K562 (cell line): Measurements from ENCODE around the gene HOXB3. TPM values are rescaled to one million over a fixed set of nuclear protein-coding genes. Genes with fewer than 3 reads are reported as not detected.

Experiments used
- ATAC-seq: fragments of 200-7000 bp; cut with Tn5 transposase; 3 replicates; pipeline ENCODE4 v1.9.1; 2020; ENCODE audit warnings: moderate library complexity
- BruUV-seq: library from RNA; stranded (reverse); fragments of 400-500 nt; replicated peaks from 2 replicates; lab custom pipeline; 2021; lab: Mats Ljungman, UMichigan
- CTCF ChIA-PET: fragments of 300-600 bp; formaldehyde crosslinking; extraction: SDS; loops from one replicate; lab custom pipeline; 2021; ENCODE audit warnings: low intra/inter-chr PET ratio; lab: Yijun Ruan, JAX
- POLR2A ChIA-PET: fragments of 300-600, 350-650 bp; sonication (Branson Sonifier 250); formaldehyde crosslinking; extraction: SDS; loops from one replicate; lab custom pipeline; 2021; ENCODE audit warnings: antibody characterized with exemption, inconsistent platforms; lab: Yijun Ruan, JAX
- DNase-seq, 4 experiments: peaks; one replicate each; pipeline versions ENCODE4 v3.0.0 to v3.0.0-alpha.2; 2011 to 2018; ENCODE audit warnings: low spot score in 3 of 4, mixed read lengths in 3 of 4; ENCODE audit errors: extremely low read depth in 1 of 4
- FAIRE-seq: peaks from 2 replicates; lab custom pipeline; 2011; peaks lifted over from hg19 to GRCh38; lab: Jason Lieb, UNC
- H2AFZ ChIP-seq: 2 replicates; pipeline ENCODE4 v1.6.0; 2011; ENCODE audit warnings: low read depth, low read length, control low read depth, inconsistent platforms
- H3K27ac ChIP-seq: fragments of 200-600 bp; 3 replicates; pipeline ENCODE4 v1.8.0; 2011; ENCODE audit warnings: low read depth, mild to moderate bottlenecking, control low read depth, inconsistent platforms, low read length, moderate library complexity, mixed read lengths; ENCODE audit errors: extremely low read depth
- H3K27me3 ChIP-seq, 2 experiments: fragments of 300-600 bp in 1 of 2; 2 replicates in 1 of 2; 3 replicates in 1 of 2; pipeline versions ENCODE4 v1.6.0 to v1.8.0; 2011; ENCODE audit warnings: inconsistent platforms in 2 of 2, low read length in 2 of 2, mild to moderate bottlenecking in 1 of 2, mixed read lengths in 1 of 2, moderate library complexity in 1 of 2; ENCODE audit not compliant: control insufficient read depth in 2 of 2, insufficient read depth in 2 of 2
- H3K36me3 ChIP-seq: fragments of 300-600 bp; 3 replicates; pipeline ENCODE4 v1.8.0; 2011; ENCODE audit warnings: mild to moderate bottlenecking, low read length, inconsistent platforms; ENCODE audit not compliant: control insufficient read depth, insufficient read depth
- H3K4me1 ChIP-seq, 2 experiments: fragments of 200-600 bp in 1 of 2; replicated peaks in 1 of 2; 2 replicates in 1 of 2; 3 replicates in 1 of 2; pipeline versions ENCODE4 v1.5.1 to v1.8.0; 2011; ENCODE audit warnings: inconsistent platforms in 2 of 2, low read length in 2 of 2, mild to moderate bottlenecking in 1 of 2, mixed read lengths in 1 of 2, moderate library complexity in 1 of 2; ENCODE audit not compliant: control insufficient read depth in 2 of 2, insufficient read depth in 2 of 2
- H3K4me2 ChIP-seq: 2 replicates; pipeline ENCODE4 v1.6.1; 2011; ENCODE audit warnings: low read length, control low read depth, inconsistent platforms, mixed read lengths; ENCODE audit not compliant: insufficient read depth
- H3K4me3 ChIP-seq: fragments of 200-600 bp; sonication (generic), shearing (Covaris generic); 2 replicates; pipeline ENCODE4 v1.5.1; 2016; ENCODE audit warnings: control low read depth, inconsistent platforms
- H3K79me2 ChIP-seq: fragments of 200-600 bp; 3 replicates; pipeline ENCODE4 v1.8.0; 2011; ENCODE audit warnings: low read length, inconsistent platforms; ENCODE audit not compliant: control insufficient read depth, insufficient read depth
- H3K9ac ChIP-seq, 2 experiments: 2 replicates each; pipeline versions ENCODE4 v1.6.0 to v1.6.1; 2011; ENCODE audit warnings: low read depth in 2 of 2, low read length in 2 of 2, control low read depth in 1 of 2, inconsistent platforms in 1 of 2, mild to moderate bottlenecking in 1 of 2, mixed read lengths in 1 of 2; ENCODE audit not compliant: insufficient read depth in 1 of 2
- H3K9me1 ChIP-seq: one replicate; pipeline ENCODE4 v1.6.0; 2011; ENCODE audit warnings: inconsistent platforms, mild to moderate bottlenecking, low read length, moderate library complexity; ENCODE audit not compliant: control insufficient read depth, insufficient read depth
- H3K9me3 ChIP-seq: replicated peaks from 2 replicates; pipeline ENCODE4 v1.5.1; 2011; ENCODE audit warnings: low read depth, low read length, inconsistent platforms; ENCODE audit not compliant: control insufficient read depth, insufficient read depth
- H4K20me1 ChIP-seq: replicated peaks from 2 replicates; pipeline ENCODE4 v1.6.1; 2011; ENCODE audit warnings: low read length, inconsistent platforms, mixed read lengths; ENCODE audit not compliant: control insufficient read depth, insufficient read depth
- ARID1B ChIP-seq: fragments of 450-650 bp; IDR thresholded peaks from 2 replicates; pipeline ENCODE4 v1.6.1; 2016; ENCODE audit warnings: antibody characterized with exemption, mild to moderate bottlenecking, inconsistent platforms
- BCL6 ChIP-seq: fragments of 250-450 bp; sonication (Bioruptor Pico); IDR thresholded peaks from 2 replicates; pipeline ENCODE4 v1.4.0; 2020
- CCAR2 ChIP-seq: fragments of 200-400 bp; formaldehyde crosslinking; IDR thresholded peaks from 2 replicates; pipeline ENCODE4 v1.6.1; 2017; ENCODE audit warnings: mild to moderate bottlenecking, low read depth, low read length
- CHD1 ChIP-seq: fragments of 200-600 bp; sonication (generic); IDR thresholded peaks from one replicate; pipeline ENCODE4 v1.6.1; 2012; ENCODE audit warnings: mild to moderate bottlenecking, moderate library complexity, low read length, inconsistent platforms
- CHD2 ChIP-seq: IDR thresholded peaks from 2 replicates; pipeline ENCODE4 v1.6.1; 2011; ENCODE audit warnings: low read depth, low read length
- EWSR1 ChIP-seq: fragments of 450-650 bp; IDR thresholded peaks from 2 replicates; pipeline ENCODE4 v1.6.1; 2018; ENCODE audit warnings: borderline replicate concordance, mild to moderate bottlenecking, low read depth, moderate library complexity; ENCODE audit not compliant: partially characterized antibody
- KDM1A ChIP-seq, 2 experiments: fragments of 450-650 bp; IDR thresholded peaks; 2 replicates each; pipeline ENCODE4 v1.6.1; 2016; ENCODE audit warnings: mild to moderate bottlenecking in 2 of 2
- PTTG1 ChIP-seq: fragments of 450-650 bp; IDR thresholded peaks from 2 replicates; pipeline ENCODE4 v1.6.1; 2016; ENCODE audit warnings: low read depth, mild to moderate bottlenecking, missing genetic modification characterization, missing compliant biosample characterization
- RAD51 ChIP-seq: fragments of 450-650 bp; IDR thresholded peaks from 2 replicates; pipeline ENCODE4 v1.7.1; 2016; ENCODE audit warnings: low read depth, mild to moderate bottlenecking, borderline replicate concordance
- RERE ChIP-seq: sonication (generic); formaldehyde crosslinking; IDR thresholded peaks from 2 replicates; pipeline ENCODE4 v1.8.0; 2023; ENCODE audit warnings: missing genetic modification reagents, mild to moderate bottlenecking, borderline replicate concordance
- SRF ChIP-seq, 2 experiments: fragments of 250-450, 450-650 bp in 1 of 2; sonication (Bioruptor Pico) in 1 of 2; sonication (generic) in 1 of 2; formaldehyde crosslinking; IDR thresholded peaks; 2 replicates each; pipeline versions ENCODE4 v1.5.0 to v1.5.1; 2020 to 2022; ENCODE audit warnings: mild to moderate bottlenecking in 1 of 2, missing genetic modification reagents in 1 of 2
- TCF7 ChIP-seq: sonication (generic); IDR thresholded peaks from 2 replicates; pipeline ENCODE4 v1.6.1; 2016; ENCODE audit warnings: antibody characterized with exemption, borderline replicate concordance
- USF2 ChIP-seq: sonication (generic); formaldehyde crosslinking; IDR thresholded peaks from 2 replicates; pipeline ENCODE4 v1.5.0; 2020; ENCODE audit warnings: missing genetic modification reagents
- ZFP36 ChIP-seq: fragments of 150-350 bp; IDR thresholded peaks from 2 replicates; pipeline ENCODE4 v1.6.1; 2018; ENCODE audit warnings: low read length, low read depth; ENCODE audit not compliant: partially characterized antibody
- ZKSCAN1 ChIP-seq: fragments of 150-350 bp; IDR thresholded peaks from 2 replicates; pipeline ENCODE4 v1.6.1; 2016; ENCODE audit warnings: low read depth, low read length
- ZNF3 ChIP-seq: fragments of 250-450 bp; sonication (Bioruptor Pico); IDR thresholded peaks from 2 replicates; pipeline ENCODE4 v1.5.0; 2021; ENCODE audit warnings: mild to moderate bottlenecking, moderate library complexity
- ZNF316 ChIP-seq: fragments of 450-650 bp; IDR thresholded peaks from 2 replicates; pipeline ENCODE4 v1.6.1; 2016
- WGBS: fragments of 100-300 bp; shearing (Covaris generic); methylation state at CpG from one replicate; pipeline ENCODE4 v1.1.6; 2016; ENCODE audit warnings: low coverage, mixed read lengths; ENCODE audit not compliant: insufficient coverage; ENCODE audit errors: missing lambda C conversion rate; 5-methylcytosine and 5-hydroxymethylcytosine counted together
- in situ Hi-C: fragments of 300-500 bp; cut with MboI; formaldehyde crosslinking; loops from 4 replicates; pipeline ENCODE4 v1.15.0; 2018; ENCODE audit warnings: inconsistent platforms, mixed read lengths
- intact Hi-C: fragments of 100-400 bp; cut with micrococcal nuclease; formaldehyde crosslinking; loops from 2 replicates; pipeline ENCODE4 v1.14.2; 2022
- polyA plus RNA-seq, 8 experiments: library from polyadenylated mRNA; depleted of rRNA in 4 of 8; stranded (reverse) in 5 of 8; unstranded in 3 of 8; fragments of >200 nt; fragmentation: Nextera tagmentation in 2 of 8; fragmentation: Illumina TruSeq in 1 of 8; extraction: Ambion mirVana in 2 of 8; extraction: Trizol in 1 of 8; gene quantifications; 2 replicates each; pipeline versions ENCODE4 v1.2.1 to v1.2.3, GENCODE V29; 2011 to 2014; ENCODE audit warnings: inconsistent platforms in 1 of 8, missing spikeins in 1 of 8
- total RNA-seq, 7 experiments: library from RNA; depleted of rRNA in 6 of 7; stranded (reverse); fragments of >200 nt in 6 of 7; fragmentation: Illumina TruSeq in 2 of 7; extraction: Trizol in 2 of 7; gene quantifications; 2 replicates each; pipeline versions ENCODE4 v1.2.1 to v1.2.3, GENCODE V29; 2011 to 2021; ENCODE audit warnings: low replicate concordance in 1 of 7

HOXB3 gene
- total and polyA plus RNA-seq, 9 of the 15 experiments (the other 6 are each of a cell fraction or from before 2014, with no cell fraction given): 2.4 to 41.3 (median 20.2) TPM

GRCh38 chr17:48544349-48545021, 45.6 kb downstream of the HOXB3 start:
- in situ Hi-C loops (no loop called here), intact Hi-C loops (loop anchor here (5.0 kb wide), 1 partner anchor 52 kb away; no protein-coding TSS in a partner anchor)
- ChIA-PET POLR2A (interaction anchor here (0.5 kb wide), 1 partner anchor 11 kb away, joined by 3 read pairs; no protein-coding TSS in a partner anchor), CTCF (no interaction called here)
- 1% methylated on average over 18 of the region's 38 CpGs for WGBS
- Histone ChIP-seq H3K27me3 (no peaks in the 10 kb centered on the region), H3K4me1 (peaks cover 24 to 47% of the 10 kb centered on the region in 2 experiments), H3K4me2 (peak overlapping the region; percentile 81; the same call in 1 of the 2 replicates), H3K36me3 (peaks cover 30% of the 10 kb centered on the region; the same call in 1 of the 3 replicates), H3K79me2 (peaks cover 90% of the 10 kb centered on the region), H3K9me1 (no peaks in the 10 kb centered on the region), H2AFZ (no peak overlapping the region), H4K20me1 (no peaks in the 10 kb centered on the region), H3K9ac (peak overlapping the region; percentile 93 to 99), H3K9me3 (no peaks in the 10 kb centered on the region), H3K27ac (peak overlapping the region; percentile 95), H3K4me3 (peak overlapping the region; percentile 90)
- ATAC-seq: peak; percentile 16
- peak; percentile 61 to 79 (median 70) for DNase-seq
- no TSS peak for BruUV-seq
- FAIRE-seq: peak; percentile 55
- TF ChIP-seq CHD2: no peak
- TF ChIP-seq RAD51: no peak
- TF ChIP-seq ZNF316: no peak
- TF ChIP-seq TCF7: no peak
- TF ChIP-seq KDM1A (IDR thresholded peaks at IDR 0.05): peak in 1 of 2 experiments; percentile 5; a peak in 1 of 4 replicates
- TF ChIP-seq RERE (CRISPR knock-in tag): no peak
- no peak for TF ChIP-seq USF2 (CRISPR knock-in tag)
- TF ChIP-seq EWSR1: no peak
- no peak for TF ChIP-seq CCAR2
- no peak for TF ChIP-seq ARID1B
- peak; percentile 84 for TF ChIP-seq ZFP36
- TF ChIP-seq SRF (CRISPR knock-in tag; IDR thresholded peaks at IDR 0.05): no peak
- TF ChIP-seq ZKSCAN1: no peak
- no peak for TF ChIP-seq BCL6 (CRISPR knock-in tag)
- TF ChIP-seq PTTG1: no peak
- TF ChIP-seq CHD1: peak; percentile 70
- TF ChIP-seq ZNF3 (CRISPR knock-in tag): no peak
